Measurements from ENCODE around the gene G6PC1. TPM values are rescaled to one million over a fixed set of nuclear protein-coding genes. Genes with fewer than 3 reads are reported as not detected.

G6PC1 gene
- total and polyA plus RNA-seq, 2 of the 4 experiments (the other 2 are of a cell fraction): not detected

DNA sequence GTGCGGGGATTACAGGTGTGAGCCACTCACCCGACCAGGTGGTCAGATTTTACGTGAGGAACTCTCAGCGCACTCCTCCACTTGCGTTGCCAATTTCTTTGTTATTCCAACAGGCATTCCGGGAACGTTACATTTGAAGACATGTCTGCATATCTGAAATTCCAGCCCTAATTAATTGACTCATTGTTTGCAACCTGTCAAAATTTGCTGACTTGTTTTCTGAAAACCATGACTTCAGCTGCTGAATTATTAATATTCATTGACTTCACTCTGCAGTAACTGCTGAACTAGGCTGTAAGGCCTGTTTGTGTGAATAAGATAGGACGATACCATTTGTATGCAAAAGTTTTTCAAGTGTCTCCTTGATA, 16.6 kb downstream of the G6PC1 start:
- H2AFZ ChIP-seq (replicated peaks; ENCODE audit: low read length, poor library complexity): no peak overlapping the region
- no peak overlapping the region for H3K27ac ChIP-seq (ENCODE audit: insufficient read depth, low read length)
- no peak overlapping the region for H2AK5ac ChIP-seq (ENCODE audit: low read depth, low read length)
- H4K8ac ChIP-seq (ENCODE audit: low read depth in 2 of 2, low read length in 2 of 2): no peak overlapping the region
- CTCF ChIA-PET: no interaction called here
- ATAC-seq (ENCODE audit: low read depth) (no peak), DNase-seq (no peak)
- dilution Hi-C loops (cut with HindIII; ENCODE audit: low sequenced_read_pairs, unreplicated experiment): no loop called here
- H2BK120ac ChIP-seq (ENCODE audit: low read depth, low read length): no peak overlapping the region
- in situ Hi-C loops (cut with MboI; ENCODE audit: low sequenced_read_pairs): no loop called here
- peaks cover 1% of the 10 kb centered on the region; the same call in 1 of the 2 replicates for H3K4me1 ChIP-seq (ENCODE audit: control insufficient read depth, insufficient read depth, low read length)
- no peaks in the 10 kb centered on the region for H3K36me3 ChIP-seq (ENCODE audit: control insufficient read depth, insufficient read depth, low read length)
- H2BK15ac ChIP-seq (ENCODE audit: low read depth, low read length): no peak overlapping the region
- no peak overlapping the region for H4K91ac ChIP-seq (ENCODE audit: insufficient read depth, low read depth, low read length)
- intact Hi-C loops (cut with micrococcal nuclease): no loop called here
- no peak overlapping the region for H3K4me3 ChIP-seq (ENCODE audit: insufficient read depth, low read depth, low read length)
- no peaks in the 10 kb centered on the region; the same call in 1 of the 2 replicates for H3K9me1 ChIP-seq (ENCODE audit: insufficient read depth, low read length)
- H3K9ac ChIP-seq (ENCODE audit: low read depth, low read length): no peak overlapping the region
- H2BK5ac ChIP-seq (ENCODE audit: low read depth, low read length, poor library complexity, severe bottlenecking): no peak overlapping the region
- no peak overlapping the region for H3K18ac ChIP-seq (ENCODE audit: low read depth, low read length)
- H3K23ac ChIP-seq (ENCODE audit: low read depth, low read length): no peak overlapping the region
- no peak overlapping the region for H2AK9ac ChIP-seq (replicated peaks; ENCODE audit: low read depth, low read length, poor library complexity)
- H3K79me1 ChIP-seq (ENCODE audit: low read depth in 1 of 2, low read length in 2 of 2): no peaks in the 10 kb centered on the region
- no peak overlapping the region for H4K5ac ChIP-seq (ENCODE audit: low read depth, low read length)
- no peak overlapping the region for H3K56ac ChIP-seq (ENCODE audit: extremely low read depth, insufficient read depth, low read length)
- TF ChIP-seq MXI1 (IDR thresholded peaks at IDR 0.05; ENCODE audit: borderline replicate concordance, low read depth, low read length): no peak
- no peaks in the 10 kb centered on the region for H3K9me3 ChIP-seq (ENCODE audit: control insufficient read depth, insufficient read depth, low read length)
- no peak overlapping the region for H3K4me2 ChIP-seq (ENCODE audit: low read depth, low read length)
- BruUV-seq (replicated peaks): no TSS peak
- no peak overlapping the region for H3K4ac ChIP-seq (ENCODE audit: low read depth, low read length)
- H2BK20ac ChIP-seq (ENCODE audit: low read depth, low read length): no peak overlapping the region
- POLR2A ChIA-PET (ENCODE audit: unreplicated experiment): no interaction called here
- H3K27me3 ChIP-seq (ENCODE audit: control insufficient read depth, insufficient read depth, low read length): peaks cover 22% of the 10 kb centered on the region
- H4K20me1 ChIP-seq (ENCODE audit: insufficient read depth, low read length): no peaks in the 10 kb centered on the region
- no peak overlapping the region for H3K14ac ChIP-seq (replicated peaks; ENCODE audit: low read depth, low read length)
- WGBS, 2 experiments (ENCODE audit: extremely low coverage in 2 of 2, insufficient read length in 1 of 2): 37% methylated on average over 2 of the region's 8 CpGs; no CpG with 5 or more reads in 1 of the 2 experiments
